Stimulated activated memory B cell treated with anti-CD40 and anti-IgM and Interleukin-4, amounts not matched to agents 10 μg/mL and 1 μg/mL and 100 μg/mL, for 72 hours (primary cell): Measurements from ENCODE around the gene CAPRIN1.
"Not testable (repeated sequence)": the region's sequence is repeated elsewhere in the genome, so short reads cannot be mapped to it uniquely, and the experiment has no call there.

ENCODE experiments used
- ATAC-seq: fragments of 150-1000 bp; cut with Tn5 transposase; 2 replicates; pipeline ENCODE4 v1.10.0; 2021
- H3K27ac Mint-ChIP-seq: one replicate; pipeline ENCODE4 v1.8.0; 2022; ENCODE audit warnings: mild to moderate bottlenecking, mixed read lengths
- H3K27me3 Mint-ChIP-seq: one replicate; pipeline ENCODE4 v1.8.0; 2022; ENCODE audit warnings: mixed read lengths
- H3K36me3 Mint-ChIP-seq: one replicate; pipeline ENCODE4 v1.8.0; 2022; ENCODE audit warnings: mixed read lengths
- H3K4me1 Mint-ChIP-seq: one replicate; pipeline ENCODE4 v1.8.0; 2022; ENCODE audit warnings: mixed read lengths
- H3K4me3 Mint-ChIP-seq: one replicate; pipeline ENCODE4 v1.8.0; 2022; ENCODE audit warnings: mild to moderate bottlenecking, moderate library complexity, mixed read lengths
- H3K9me3 Mint-ChIP-seq: one replicate; pipeline ENCODE4 v1.8.0; 2022; ENCODE audit warnings: mixed read lengths

Gene CAPRIN1

GRCh38 chr11:34065505-34066203, 14.1 kb downstream of the CAPRIN1 start:
- H3K9me3 Mint-ChIP-seq: no peaks in the 10 kb centered on the region
- H3K36me3 Mint-ChIP-seq: peaks cover 16% of the 10 kb centered on the region
- no peak for ATAC-seq
- H3K4me1 Mint-ChIP-seq: peaks cover 57% of the 10 kb centered on the region
- H3K4me3 Mint-ChIP-seq: no peak overlapping the region
- peak overlapping the region; percentile 35 for H3K27ac Mint-ChIP-seq
- H3K27me3 Mint-ChIP-seq: no peaks in the 10 kb centered on the region

- Mint-ChIP-seq H3K4me1 (peaks cover 57% of the 10 kb centered on the region), H3K36me3 (peaks cover 16% of the 10 kb centered on the region), H3K27ac (peak overlapping the region; percentile 77)
- not testable (repeated sequence) for ATAC-seq, H3K4me3 Mint-ChIP-seq, H3K27me3 Mint-ChIP-seq, H3K9me3 Mint-ChIP-seq
These were observed 15.2 kb downstream of the CAPRIN1 start for GRCh38 chr11:34066766-34067165.

DNA sequence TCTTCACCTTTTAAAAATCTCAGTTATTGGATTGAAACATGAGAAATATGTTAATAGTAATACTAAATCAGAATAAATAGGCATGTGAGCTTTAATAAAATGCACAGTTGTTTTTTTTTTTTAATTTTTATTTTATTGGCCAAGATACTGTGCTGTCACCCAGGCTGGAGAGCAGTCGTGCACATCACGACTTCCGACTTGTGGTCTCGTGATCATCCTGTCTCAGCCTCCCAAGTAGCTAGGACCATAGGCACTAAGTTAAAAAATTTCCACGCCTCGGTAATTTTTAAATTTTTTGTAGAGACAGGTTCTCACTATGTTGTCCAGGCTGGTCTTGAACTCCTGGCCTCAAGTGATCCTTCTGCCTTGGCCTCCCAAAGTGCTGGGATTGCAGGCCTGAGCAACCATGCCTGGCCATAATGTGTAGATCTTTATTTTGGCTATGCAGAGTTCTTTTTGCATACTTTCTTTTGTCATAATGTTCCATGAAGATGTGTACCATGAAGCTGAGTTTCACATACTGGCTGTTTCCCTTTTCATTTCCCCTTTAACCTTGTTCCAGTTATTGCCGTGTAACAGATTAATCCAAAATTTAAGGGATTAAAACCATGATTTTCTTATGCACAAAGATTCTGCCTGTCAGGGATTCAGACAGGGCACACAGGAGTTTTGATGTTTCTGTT, 16.0 kb downstream of the CAPRIN1 start:
- ATAC-seq: peak; percentile 87
- H3K27me3 Mint-ChIP-seq: no peaks in the 10 kb centered on the region
- H3K4me1 Mint-ChIP-seq: peaks cover 50% of the 10 kb centered on the region
- H3K27ac Mint-ChIP-seq: peak overlapping the region; percentile 77
- H3K9me3 Mint-ChIP-seq: no peaks in the 10 kb centered on the region
- H3K4me3 Mint-ChIP-seq: peak overlapping the region; percentile 9
- peaks cover 11% of the 10 kb centered on the region for H3K36me3 Mint-ChIP-seq

DNA sequence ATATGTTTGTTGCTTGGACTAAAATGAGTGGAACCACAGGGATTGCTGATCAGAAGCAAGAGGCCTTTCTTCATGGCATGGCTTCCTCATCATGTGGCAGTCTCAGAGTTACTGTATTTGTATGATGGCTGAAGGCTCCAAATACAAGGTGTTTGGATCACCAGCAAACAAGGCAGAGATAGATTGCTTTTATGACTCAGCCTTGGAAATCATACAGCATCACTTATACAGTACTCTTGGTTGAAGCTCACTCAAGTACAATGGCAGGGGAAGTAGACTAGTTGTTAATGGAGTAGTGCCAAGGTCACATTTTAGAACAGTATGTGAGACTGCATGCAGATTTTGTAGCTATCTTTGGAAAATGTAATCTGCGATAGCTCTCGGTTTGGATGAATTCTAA, 16.6 kb downstream of the CAPRIN1 start:
- Mint-ChIP-seq H3K27ac (peak overlapping the region; percentile 77), H3K4me1 (peaks cover 46% of the 10 kb centered on the region)

GRCh38 chr11:34071306-34071705, 19.8 kb downstream of the CAPRIN1 start:
- not testable (repeated sequence) for H3K4me3 Mint-ChIP-seq, H3K27ac Mint-ChIP-seq, ATAC-seq, H3K9me3 Mint-ChIP-seq, H3K27me3 Mint-ChIP-seq
- Mint-ChIP-seq H3K4me1 (peaks cover 33% of the 10 kb centered on the region), H3K36me3 (peaks cover 12% of the 10 kb centered on the region)

More for the DNA sequence above, 16.6 kb downstream of the CAPRIN1 start:
- H3K4me3 Mint-ChIP-seq: no peak overlapping the region
- H3K36me3 Mint-ChIP-seq: peaks cover 7% of the 10 kb centered on the region
- no peaks in the 10 kb centered on the region for H3K9me3 Mint-ChIP-seq
- ATAC-seq: peak; percentile 59
- H3K27me3 Mint-ChIP-seq: no peaks in the 10 kb centered on the region

GRCh38 chr11:34072041-34072440, 20.5 kb downstream of the CAPRIN1 start:
- peaks cover 28% of the 10 kb centered on the region for H3K4me1 Mint-ChIP-seq
- peaks cover 14% of the 10 kb centered on the region for H3K36me3 Mint-ChIP-seq
- no peak overlapping the region for H3K27ac Mint-ChIP-seq
- H3K4me3 Mint-ChIP-seq: no peak overlapping the region
- H3K9me3 Mint-ChIP-seq: no peaks in the 10 kb centered on the region
- ATAC-seq: no peak
- H3K27me3 Mint-ChIP-seq: no peaks in the 10 kb centered on the region

DNA sequence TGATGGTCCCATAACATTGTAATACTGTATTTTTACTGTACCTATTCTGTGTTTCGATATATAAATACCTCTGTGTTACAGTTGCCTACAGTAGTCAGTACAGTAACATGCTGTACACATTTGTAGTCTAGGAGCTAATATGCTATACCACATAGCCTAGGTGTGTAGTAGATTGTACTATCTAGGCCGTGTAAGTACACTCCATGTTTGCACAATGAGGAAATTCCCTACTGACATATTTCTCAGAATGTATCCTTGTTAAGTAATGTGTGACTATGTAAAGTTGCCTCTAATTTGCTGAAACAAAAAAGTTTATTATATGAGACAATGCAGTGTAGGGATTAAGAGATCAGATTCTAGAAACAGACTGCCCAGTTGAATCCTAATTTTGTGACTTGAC, 21.3 kb downstream of the CAPRIN1 start:
- no peaks in the 10 kb centered on the region for H3K9me3 Mint-ChIP-seq
- no peak overlapping the region for H3K27ac Mint-ChIP-seq
- H3K36me3 Mint-ChIP-seq: peaks cover 19% of the 10 kb centered on the region
- no peak overlapping the region for H3K4me3 Mint-ChIP-seq
- no peaks in the 10 kb centered on the region for H3K27me3 Mint-ChIP-seq
- ATAC-seq: no peak
- H3K4me1 Mint-ChIP-seq: peaks cover 20% of the 10 kb centered on the region

- H3K4me3 Mint-ChIP-seq: no peak overlapping the region
- no peaks in the 10 kb centered on the region for H3K27me3 Mint-ChIP-seq
- H3K9me3 Mint-ChIP-seq: no peaks in the 10 kb centered on the region
- ATAC-seq: no peak
- peaks cover 13% of the 10 kb centered on the region for H3K4me1 Mint-ChIP-seq
- H3K36me3 Mint-ChIP-seq: peaks cover 27% of the 10 kb centered on the region
- peak overlapping the region; percentile 82 for H3K27ac Mint-ChIP-seq
These were observed 22.9 kb downstream of the CAPRIN1 start for GRCh38 chr11:34074391-34074790.

DNA sequence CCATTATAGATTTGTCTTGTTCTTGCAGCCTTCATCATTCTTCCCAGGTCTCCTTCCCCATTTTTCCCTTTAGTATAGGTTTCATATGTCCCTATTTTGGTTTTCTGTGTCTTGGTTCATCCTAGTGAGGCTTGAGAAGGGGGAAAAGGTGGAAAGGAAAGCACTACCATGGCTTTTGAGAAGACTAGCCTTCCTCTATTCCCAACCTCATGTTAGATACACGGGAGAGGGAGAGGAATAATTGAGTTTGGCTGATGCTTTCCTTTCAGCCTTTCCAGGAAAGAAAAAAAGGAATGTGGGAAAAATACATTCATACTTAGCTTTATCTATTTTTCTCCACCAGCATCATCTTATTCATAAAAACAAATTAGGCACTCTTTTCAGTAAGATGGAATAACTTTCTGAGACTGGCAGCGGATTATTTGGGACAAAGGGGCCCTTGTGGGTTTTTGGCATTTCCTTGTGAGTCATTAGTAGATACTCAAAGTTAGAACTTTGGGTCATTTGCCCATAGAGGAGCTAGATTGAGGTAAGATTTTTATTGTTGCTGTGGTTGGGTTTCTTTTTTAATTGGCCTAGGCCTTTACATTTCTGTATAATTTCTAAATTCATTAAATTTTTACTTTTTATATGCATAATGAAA, 23.8 kb downstream of the CAPRIN1 start:
- ATAC-seq: no peak
- Mint-ChIP-seq H3K9me3 (no peaks in the 10 kb centered on the region), H3K27me3 (no peaks in the 10 kb centered on the region), H3K4me3 (no peak overlapping the region), H3K27ac (no peak overlapping the region), H3K36me3 (peaks cover 31% of the 10 kb centered on the region), H3K4me1 (peaks cover 13% of the 10 kb centered on the region)

DNA sequence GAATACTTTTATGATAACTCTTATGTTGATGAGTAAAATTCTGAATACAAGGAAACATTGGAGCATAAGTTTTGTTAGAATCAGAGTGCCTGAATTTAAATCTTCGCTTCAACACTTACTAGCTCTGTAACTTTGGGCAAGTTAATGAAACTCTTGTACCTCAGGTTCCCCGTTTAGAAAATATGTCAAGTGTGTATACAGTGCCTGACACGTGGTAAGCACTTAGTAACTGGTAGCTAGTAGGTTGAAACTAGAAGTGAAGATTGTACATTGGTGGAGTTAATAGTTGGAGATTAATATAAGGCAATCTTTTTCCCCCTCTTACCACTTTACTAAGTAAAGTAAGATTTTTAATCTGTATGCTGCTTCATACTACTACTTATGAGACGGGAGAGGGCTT, 29.1 kb downstream of the CAPRIN1 start:
- H3K27ac Mint-ChIP-seq: no peak overlapping the region
- H3K36me3 Mint-ChIP-seq: peaks cover 57% of the 10 kb centered on the region
- no peak overlapping the region for H3K4me3 Mint-ChIP-seq
- no peaks in the 10 kb centered on the region for H3K9me3 Mint-ChIP-seq
- no peaks in the 10 kb centered on the region for H3K27me3 Mint-ChIP-seq
- peaks cover 7% of the 10 kb centered on the region for H3K4me1 Mint-ChIP-seq
- ATAC-seq: no peak

GRCh38 chr11:34084637-34085036, 33.1 kb downstream of the CAPRIN1 start:
- no peaks in the 10 kb centered on the region for H3K9me3 Mint-ChIP-seq
- no peak overlapping the region for H3K4me3 Mint-ChIP-seq
- ATAC-seq: no peak
- peak overlapping the region; percentile 15 for H3K27ac Mint-ChIP-seq
- no peaks in the 10 kb centered on the region for H3K27me3 Mint-ChIP-seq
- H3K4me1 Mint-ChIP-seq: peaks cover 13% of the 10 kb centered on the region
- H3K36me3 Mint-ChIP-seq: peaks cover 51% of the 10 kb centered on the region

- H3K4me1 Mint-ChIP-seq: peaks cover 13% of the 10 kb centered on the region
- H3K27me3 Mint-ChIP-seq: no peaks in the 10 kb centered on the region
- no peak for ATAC-seq
- peak overlapping the region; percentile 57 for H3K27ac Mint-ChIP-seq
- no peaks in the 10 kb centered on the region for H3K9me3 Mint-ChIP-seq
- peaks cover 54% of the 10 kb centered on the region for H3K36me3 Mint-ChIP-seq
- H3K4me3 Mint-ChIP-seq: no peak overlapping the region
These were observed 35.2 kb downstream of the CAPRIN1 start for GRCh38 chr11:34086554-34087283.

- Mint-ChIP-seq H3K27me3 (no peaks in the 10 kb centered on the region), H3K27ac (no peak overlapping the region), H3K4me3 (no peak overlapping the region), H3K9me3 (no peaks in the 10 kb centered on the region), H3K4me1 (no peaks in the 10 kb centered on the region), H3K36me3 (peaks cover 47% of the 10 kb centered on the region)
- no peak for ATAC-seq
These were observed 40.3 kb downstream of the CAPRIN1 start for GRCh38 chr11:34091825-34092224.

DNA sequence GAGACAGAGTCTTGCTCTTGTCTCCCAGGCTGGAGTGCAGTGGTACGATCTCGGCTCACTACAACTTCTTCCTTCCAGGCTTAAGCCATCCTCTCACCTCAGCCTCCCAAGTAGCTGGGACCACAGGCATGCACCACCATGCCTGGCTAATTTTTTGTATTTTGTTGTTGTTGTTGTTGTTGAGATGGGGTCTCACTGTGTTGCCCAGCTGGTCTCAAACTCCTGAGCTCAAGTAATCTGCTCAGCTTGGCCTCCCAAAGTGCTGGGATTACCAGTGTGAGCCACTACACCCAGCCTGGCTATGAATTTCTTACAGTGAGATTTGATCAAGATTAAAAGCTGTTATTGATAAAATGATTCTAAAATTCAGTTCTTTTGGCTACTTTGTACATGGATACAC, 43.4 kb downstream of the CAPRIN1 start:
- H3K36me3 Mint-ChIP-seq: peaks cover 50% of the 10 kb centered on the region
- H3K9me3 Mint-ChIP-seq, H3K27ac Mint-ChIP-seq, H3K27me3 Mint-ChIP-seq, ATAC-seq, H3K4me3 Mint-ChIP-seq, H3K4me1 Mint-ChIP-seq: not testable (repeated sequence)

DNA sequence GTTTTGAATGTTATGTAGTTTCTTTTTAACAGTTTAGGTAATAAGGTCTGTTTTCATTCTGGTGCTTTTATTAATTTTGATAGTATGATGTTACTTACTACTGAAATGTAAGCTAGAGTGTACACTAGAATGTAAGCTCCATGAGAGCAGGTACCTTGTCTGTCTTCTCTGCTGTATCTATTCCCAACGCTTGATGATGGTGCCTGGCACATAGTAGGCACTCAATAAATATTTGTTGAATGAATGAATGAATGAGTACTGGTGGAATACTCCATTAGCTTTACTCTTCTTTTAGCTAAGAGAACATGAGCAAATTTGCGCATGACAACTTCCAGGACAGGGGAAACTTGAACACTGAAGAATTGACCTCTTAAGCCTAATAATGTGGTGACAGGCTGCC, 47.3 kb downstream of the CAPRIN1 start:
- no peak for ATAC-seq
- H3K4me3 Mint-ChIP-seq: no peak overlapping the region

More for the DNA sequence above, 47.3 kb downstream of the CAPRIN1 start:
- Mint-ChIP-seq H3K27ac (no peak overlapping the region), H3K27me3 (no peaks in the 10 kb centered on the region), H3K9me3 (no peaks in the 10 kb centered on the region), H3K4me1 (peaks cover 8% of the 10 kb centered on the region), H3K36me3 (peaks cover 27% of the 10 kb centered on the region)
